ENCODE data around the gene ZCCHC2.

Gene ZCCHC2

DNA sequence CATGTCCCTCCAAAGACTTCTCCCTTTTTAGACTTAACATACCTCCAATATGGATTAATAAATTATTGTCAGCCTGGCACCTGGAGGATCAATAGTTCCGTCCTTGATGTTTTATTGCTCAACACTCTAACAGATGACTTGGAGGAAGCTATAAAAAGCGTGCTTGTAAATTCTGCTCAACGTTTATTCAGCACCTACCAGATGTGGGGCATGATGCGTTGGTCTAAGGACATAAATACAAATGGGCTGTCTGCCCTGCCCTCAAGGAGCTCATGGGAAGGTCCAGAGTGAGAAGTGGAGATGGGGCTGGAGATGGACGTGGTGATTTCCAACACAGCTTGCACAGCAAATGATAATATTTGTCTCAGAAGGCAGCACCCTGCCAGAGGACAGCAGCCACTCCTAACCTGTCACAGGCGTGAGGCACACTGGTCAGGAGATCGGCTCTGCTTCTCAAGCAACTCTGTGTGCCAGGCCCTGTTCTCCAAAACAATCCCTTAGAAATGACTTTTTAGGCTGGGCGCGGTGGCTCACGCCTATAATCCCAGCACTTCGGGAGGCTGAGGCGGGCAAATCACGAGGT lies 25.5 kb upstream of the ZCCHC2 start:
- ChIA-PET CTCF (interaction anchor here (0.5 to 0.7 kb wide), 2 partner anchors 86 to 148 kb away, joined by 4 to 5 read pairs; no protein-coding TSS in a partner anchor), POLR2A (interaction anchor here (1.1 to 1.2 kb wide), 2 partner anchors 26 to 29 kb away, joined by 3 read pairs; partner anchors contain the start of gene ZCCHC2)

GRCh38 chr18:62498616-62499262 lies 24.1 kb upstream of the ZCCHC2 start:
- TF ChIP-seq PKNOX1 (IDR thresholded peaks at IDR 0.05) (no peak), FOXM1 (IDR thresholded peaks at IDR 0.05; ENCODE audit: borderline replicate concordance) (no peak), ZNF384 (IDR thresholded peaks at IDR 0.05) (no peak), FOXK2 (IDR thresholded peaks at IDR 0.05) (no peak), FOXA1 (IDR thresholded peaks at IDR 0.05) (no peak), TARDBP (IDR thresholded peaks at IDR 0.05) (no peak), CTBP1 (IDR thresholded peaks at IDR 0.05; ENCODE audit: borderline replicate concordance) (no peak), ELF4 (IDR thresholded peaks at IDR 0.05) (no peak), HDGF (IDR thresholded peaks at IDR 0.05; ENCODE audit: borderline replicate concordance) (no peak), SP1 (IDR thresholded peaks at IDR 0.05) (no peak), SUZ12 (IDR thresholded peaks at IDR 0.05) (no peak)
- POLR2A ChIA-PET = no interaction called here
- CTCF ChIA-PET = no interaction called here
- no peak for DNase-seq (ENCODE audit: extremely low spot score)

More for the DNA sequence above, 25.5 kb upstream of the ZCCHC2 start:
- TF ChIP-seq LEF1 (IDR thresholded peaks at IDR 0.05; ENCODE audit: borderline replicate concordance) = no peak
- no peak for TF ChIP-seq ELF4 (IDR thresholded peaks at IDR 0.05)
- no peak for TF ChIP-seq HDGF (IDR thresholded peaks at IDR 0.05; ENCODE audit: borderline replicate concordance)
- TF ChIP-seq FOXA1 (IDR thresholded peaks at IDR 0.05) = no peak
- no peak for TF ChIP-seq ARNT (IDR thresholded peaks at IDR 0.05)
- TF ChIP-seq ZNF384 (IDR thresholded peaks at IDR 0.05) = no peak
- TF ChIP-seq BHLHE40 (IDR thresholded peaks at IDR 0.05; ENCODE audit: borderline replicate concordance) = no peak
- TF ChIP-seq FOXM1 (IDR thresholded peaks at IDR 0.05; ENCODE audit: borderline replicate concordance) = no peak
- DNase-seq (ENCODE audit: extremely low spot score) = no peak

GRCh38 chr18:62499263-62499650 lies 23.6 kb upstream of the ZCCHC2 start:
- POLR2A ChIA-PET = no interaction called here
- CTCF ChIA-PET = no interaction called here

DNA sequence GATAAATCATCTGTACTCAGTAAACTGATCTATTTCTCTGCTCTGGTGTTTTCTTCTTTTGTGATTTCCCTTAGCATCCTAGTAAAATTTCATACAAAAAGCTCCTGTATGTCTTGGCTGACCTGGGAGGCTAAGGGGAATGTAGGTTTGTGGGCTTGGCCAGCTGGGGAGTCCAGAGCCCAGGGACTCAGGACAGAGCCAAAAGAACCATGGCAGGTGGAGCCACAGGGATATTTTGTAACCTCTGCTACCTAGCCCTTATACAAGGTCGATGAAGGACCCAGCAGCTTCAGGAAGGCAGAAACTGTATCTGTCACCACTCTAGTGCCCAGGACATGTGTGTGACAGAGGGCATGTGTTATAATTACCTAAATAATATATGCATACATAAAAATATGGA lies 22.7 kb upstream of the ZCCHC2 start:
- CTCF ChIA-PET = no interaction called here
- no peak for DNase-seq (ENCODE audit: extremely low spot score)
- POLR2A ChIA-PET = interaction anchor here (0.7 kb wide), 1 partner anchor 1773 kb away, joined by 3 read pairs; no protein-coding TSS in a partner anchor
- TF ChIP-seq NFRKB (IDR thresholded peaks at IDR 0.05) (no peak), PKNOX1 (IDR thresholded peaks at IDR 0.05) (no peak), ELF4 (IDR thresholded peaks at IDR 0.05) (no peak), SUZ12 (IDR thresholded peaks at IDR 0.05) (no peak)

More at GRCh38 chr18:62499263-62499650, 23.6 kb upstream of the ZCCHC2 start:
- no peak for DNase-seq (ENCODE audit: extremely low spot score)
- no peak for TF ChIP-seq FOXA1 (IDR thresholded peaks at IDR 0.05)
- TF ChIP-seq SP1 (IDR thresholded peaks at IDR 0.05) = no peak
- TF ChIP-seq SUZ12 (IDR thresholded peaks at IDR 0.05) = no peak
- no peak for TF ChIP-seq ELF4 (IDR thresholded peaks at IDR 0.05)
- no peak for TF ChIP-seq PKNOX1 (IDR thresholded peaks at IDR 0.05)
- no peak for TF ChIP-seq L3MBTL2 (conservative IDR thresholded peaks at IDR 0.05)
- TF ChIP-seq ARNT (IDR thresholded peaks at IDR 0.05) = no peak
- no peak for TF ChIP-seq BHLHE40 (IDR thresholded peaks at IDR 0.05; ENCODE audit: borderline replicate concordance)
- no peak for TF ChIP-seq FOXK2 (IDR thresholded peaks at IDR 0.05)
- TF ChIP-seq NFRKB (IDR thresholded peaks at IDR 0.05) = no peak
- TF ChIP-seq ZNF384 (IDR thresholded peaks at IDR 0.05) = no peak
- no peak for TF ChIP-seq FOXM1 (IDR thresholded peaks at IDR 0.05; ENCODE audit: borderline replicate concordance)
- TF ChIP-seq HDGF (IDR thresholded peaks at IDR 0.05; ENCODE audit: borderline replicate concordance) = no peak
- no peak for TF ChIP-seq CTBP1 (IDR thresholded peaks at IDR 0.05; ENCODE audit: borderline replicate concordance)
- no peak for TF ChIP-seq LEF1 (IDR thresholded peaks at IDR 0.05; ENCODE audit: borderline replicate concordance)
- no peak for TF ChIP-seq TARDBP (IDR thresholded peaks at IDR 0.05)

- no peak for DNase-seq (ENCODE audit: extremely low spot score)
- ChIA-PET POLR2A (interaction anchor here (0.7 kb wide), 1 partner anchor 1774 kb away, joined by 3 read pairs; no protein-coding TSS in a partner anchor), CTCF (no interaction called here)
- TF ChIP-seq PKNOX1 (IDR thresholded peaks at IDR 0.05) (no peak), CTBP1 (IDR thresholded peaks at IDR 0.05; ENCODE audit: borderline replicate concordance) (no peak), ZNF384 (IDR thresholded peaks at IDR 0.05) (no peak)
Measured at GRCh38 chr18:62500966-62501591, 21.7 kb upstream of the ZCCHC2 start.
